Skeletal muscle satellite cell (primary cell): ENCODE data around the gene APP. TPM values are rescaled to one million over a fixed set of nuclear protein-coding genes. Genes with fewer than 3 reads are reported as not detected.

Experiments
- H3K27me3 ChIP-seq: 2 replicates; pipeline ENCODE4 v1.7.0; 2013; ENCODE audit warnings: low read length; ENCODE audit not compliant: control insufficient read depth, insufficient read depth
- H3K36me3 ChIP-seq: 2 replicates; pipeline ENCODE4 v1.7.0; 2013; ENCODE audit warnings: mild to moderate bottlenecking, control low read depth, low read length; ENCODE audit not compliant: insufficient read depth
- H3K4me1 ChIP-seq: 2 replicates; pipeline ENCODE4 v1.7.0; 2013; ENCODE audit warnings: low read length; ENCODE audit not compliant: control insufficient read depth, insufficient read depth
- H3K4me2 ChIP-seq: 2 replicates; pipeline ENCODE4 v1.7.0; 2013; ENCODE audit warnings: mild to moderate bottlenecking, low read length
- H3K4me3 ChIP-seq: 2 replicates; pipeline ENCODE4 v1.7.0; 2013; ENCODE audit warnings: low read length
- H3K9ac ChIP-seq: 2 replicates; pipeline ENCODE4 v1.7.0; 2013; ENCODE audit warnings: mild to moderate bottlenecking, low read depth, low read length, moderate library complexity
- H3K9me3 ChIP-seq: replicated peaks from 2 replicates; pipeline ENCODE4 v1.7.0; 2013; ENCODE audit warnings: mild to moderate bottlenecking, control low read depth, low read length
- small RNA-seq: library from RNA; depleted of rRNA; stranded (forward); fragments of <200 nt; gene quantifications from one replicate; pipeline ENCODE3, GENCODE V24; 2012

APP gene

DNA sequence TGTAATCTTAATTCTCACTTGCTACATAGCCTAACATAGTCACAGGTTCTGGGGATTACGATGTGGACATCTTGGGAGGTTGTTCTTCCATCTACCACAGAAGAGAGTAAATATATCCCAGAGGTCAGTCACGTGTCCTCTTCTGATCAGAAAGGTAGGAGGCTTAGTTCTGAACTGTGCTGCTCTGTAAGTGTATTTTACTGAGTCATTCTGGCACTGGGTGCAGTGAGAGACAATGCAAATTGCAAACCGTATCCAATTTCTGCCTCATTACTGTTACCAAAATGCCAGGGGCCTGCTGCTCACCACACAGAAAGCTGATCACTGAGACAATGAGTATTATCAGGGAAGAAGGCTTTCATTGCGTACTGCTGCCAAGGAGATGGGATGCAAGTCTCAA is 331.8 kb downstream of the APP start:
- Histone ChIP-seq H3K27me3 (peaks cover 30% of the 10 kb centered on the region), H3K9ac (no peak overlapping the region), H3K36me3 (no peaks in the 10 kb centered on the region), H3K4me3 (no peak overlapping the region), H3K9me3 (no peaks in the 10 kb centered on the region), H3K4me1 (no peaks in the 10 kb centered on the region), H3K4me2 (no peak overlapping the region)

DNA sequence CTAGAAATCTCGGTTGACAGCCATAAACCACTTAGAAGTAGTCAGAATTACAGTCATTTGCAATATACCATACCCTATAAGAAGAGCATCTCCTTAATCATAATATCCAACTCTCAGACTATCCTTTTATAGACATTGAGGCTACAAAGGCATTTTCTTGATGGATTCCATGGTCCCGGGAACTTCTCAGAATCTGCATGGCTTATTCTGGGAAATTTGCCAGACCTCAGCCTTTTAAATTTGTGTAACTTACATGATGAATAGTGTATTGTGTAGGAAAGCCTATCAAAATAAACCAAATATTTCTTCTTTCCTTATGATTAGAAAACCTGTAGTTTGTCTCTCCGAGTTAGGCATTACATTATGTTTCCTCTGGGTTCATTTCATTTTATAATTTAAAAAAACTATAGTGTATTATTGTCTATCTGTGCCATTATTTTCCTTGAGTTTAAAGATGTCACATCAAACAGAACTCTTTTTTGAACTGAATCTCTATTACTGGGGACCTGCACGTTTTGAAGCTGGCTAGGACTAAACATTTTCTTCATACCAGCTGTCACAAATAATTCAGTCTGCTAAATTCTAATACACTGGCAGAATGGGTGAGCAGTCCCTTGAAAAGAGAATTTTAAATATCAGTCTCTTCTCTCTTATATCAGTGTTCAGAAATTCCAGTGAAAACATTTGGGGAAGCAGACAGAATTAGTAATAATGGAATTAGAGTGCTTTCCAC is 332.9 kb downstream of the APP start:
- Histone ChIP-seq H3K4me1 (no peaks in the 10 kb centered on the region), H3K36me3 (no peaks in the 10 kb centered on the region), H3K4me2 (no peak overlapping the region), H3K9ac (no peak overlapping the region), H3K4me3 (no peak overlapping the region), H3K9me3 (no peaks in the 10 kb centered on the region), H3K27me3 (peaks cover 21% of the 10 kb centered on the region)

DNA sequence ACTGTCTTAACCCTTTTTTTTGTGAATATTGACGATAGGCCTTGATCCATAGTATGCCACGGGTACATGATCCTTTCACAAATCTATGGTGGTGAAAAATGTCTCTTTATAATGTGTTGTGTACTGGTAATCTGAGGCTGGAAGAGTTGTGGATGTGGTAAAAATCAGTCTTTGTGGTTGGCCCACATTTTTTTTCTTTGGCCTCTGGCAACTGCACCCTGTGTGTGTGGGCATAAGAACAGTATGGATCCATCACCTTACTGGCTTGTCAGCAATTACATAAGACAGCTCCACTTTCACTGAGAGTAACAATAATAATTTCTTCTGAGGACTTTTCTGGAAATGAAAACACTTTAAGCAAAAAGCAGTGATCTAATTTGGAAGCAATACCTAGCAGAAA is 334.2 kb downstream of the APP start:
- Histone ChIP-seq H3K9me3 (no peaks in the 10 kb centered on the region), H3K4me2 (no peak overlapping the region), H3K27me3 (peaks cover 11% of the 10 kb centered on the region), H3K36me3 (no peaks in the 10 kb centered on the region), H3K4me1 (no peaks in the 10 kb centered on the region), H3K4me3 (no peak overlapping the region), H3K9ac (no peak overlapping the region)

DNA sequence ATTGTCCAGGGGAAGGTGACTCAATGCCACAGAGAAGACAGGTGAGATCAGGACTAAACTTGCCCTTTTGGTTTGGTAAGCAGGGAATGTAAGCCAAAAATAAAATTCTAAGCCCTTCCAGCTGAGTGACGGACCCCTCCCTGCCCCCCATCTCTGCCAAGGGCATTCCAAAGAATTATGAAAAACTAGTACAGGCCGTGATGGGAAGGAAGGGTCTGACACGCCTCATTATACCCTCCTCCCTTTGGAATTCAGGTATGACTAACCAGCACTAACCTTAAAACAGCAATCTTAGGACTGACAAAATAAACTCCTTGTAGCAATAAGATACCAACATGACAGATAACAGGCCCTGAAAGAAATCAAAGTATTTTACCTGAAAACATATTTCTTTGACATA is 336.2 kb downstream of the APP start:
- Histone ChIP-seq H3K4me1 (no peaks in the 10 kb centered on the region), H3K9me3 (no peaks in the 10 kb centered on the region), H3K9ac (no peak overlapping the region), H3K27me3 (peaks cover 4% of the 10 kb centered on the region), H3K36me3 (no peaks in the 10 kb centered on the region), H3K4me2 (no peak overlapping the region), H3K4me3 (no peak overlapping the region)

DNA sequence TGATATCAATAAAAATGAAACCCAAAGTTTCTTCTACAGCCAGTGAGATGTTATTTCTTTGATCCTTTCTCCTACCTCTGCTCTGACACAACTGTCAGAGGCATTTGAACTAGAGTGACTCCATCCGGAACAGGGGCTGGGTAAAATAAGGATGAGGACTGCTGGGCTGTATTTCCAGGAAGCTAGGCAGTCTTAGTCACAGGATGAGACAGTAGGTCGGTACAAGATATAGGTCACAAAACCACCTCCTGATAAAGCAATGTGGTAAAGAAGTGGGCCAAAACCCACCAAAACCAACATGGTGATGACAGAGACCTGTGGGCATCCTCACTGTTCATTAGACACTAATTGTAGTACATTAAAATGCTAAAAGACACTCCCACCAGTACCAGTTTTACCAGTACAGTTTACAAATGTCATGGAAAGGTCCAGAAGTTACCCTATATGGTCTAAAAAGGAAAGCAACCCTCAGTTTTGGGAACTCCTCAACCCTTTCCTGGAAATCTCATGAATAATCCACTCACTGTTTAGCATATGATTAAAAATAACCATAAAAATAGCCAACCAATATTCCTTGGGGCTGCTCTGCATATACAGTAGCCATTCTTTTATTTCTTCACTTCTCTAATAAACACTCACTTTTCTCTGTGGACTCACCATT is 339.1 kb downstream of the APP start:
- Histone ChIP-seq H3K4me1 (no peaks in the 10 kb centered on the region), H3K9me3 (no peaks in the 10 kb centered on the region), H3K36me3 (no peaks in the 10 kb centered on the region), H3K4me3 (no peak overlapping the region), H3K4me2 (no peak overlapping the region), H3K9ac (no peak overlapping the region), H3K27me3 (peaks cover 10% of the 10 kb centered on the region)

Small RNA genes lying within 50 kb of the gene (small RNA-seq; reads per million reads assigned to genes)
- gene RNU6-123P (not detected), gene RNU6-926P (not detected)
